GM21526 (cell line): ENCODE data around the gene CAMKMT.
"Not testable (repeated sequence)": the region's sequence is repeated elsewhere in the genome, so short reads cannot be mapped to it uniquely, and the experiment has no call there.

Source experiments
- ATAC-seq: cut with Tn5 transposase; IDR thresholded peaks from one replicate; pipeline ENCODE4 v1.9.1; 2021; ENCODE audit warnings: moderate library complexity; ENCODE audit not compliant: unreplicated experiment, low FRiP score

CAMKMT gene

DNA sequence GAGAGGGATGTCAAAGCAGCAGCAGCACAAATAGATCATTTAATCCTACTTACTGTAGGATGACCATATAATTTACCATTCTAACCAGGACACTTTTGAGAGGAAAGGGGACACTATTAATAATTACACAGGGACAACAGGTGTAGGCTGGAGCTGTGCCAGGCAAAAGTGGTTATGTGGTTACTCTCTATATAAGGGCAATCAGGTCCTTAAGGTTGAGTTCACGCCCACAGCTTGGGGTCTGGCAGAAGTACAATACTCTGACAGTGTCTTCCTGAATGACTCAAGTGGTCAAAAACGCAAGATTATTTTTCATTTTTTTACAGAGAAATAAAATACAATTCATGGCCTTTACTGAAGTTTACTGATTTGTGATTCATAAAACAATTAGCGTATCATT lies 3.2 kb upstream of the CAMKMT start:
- no peak for ATAC-seq

DNA sequence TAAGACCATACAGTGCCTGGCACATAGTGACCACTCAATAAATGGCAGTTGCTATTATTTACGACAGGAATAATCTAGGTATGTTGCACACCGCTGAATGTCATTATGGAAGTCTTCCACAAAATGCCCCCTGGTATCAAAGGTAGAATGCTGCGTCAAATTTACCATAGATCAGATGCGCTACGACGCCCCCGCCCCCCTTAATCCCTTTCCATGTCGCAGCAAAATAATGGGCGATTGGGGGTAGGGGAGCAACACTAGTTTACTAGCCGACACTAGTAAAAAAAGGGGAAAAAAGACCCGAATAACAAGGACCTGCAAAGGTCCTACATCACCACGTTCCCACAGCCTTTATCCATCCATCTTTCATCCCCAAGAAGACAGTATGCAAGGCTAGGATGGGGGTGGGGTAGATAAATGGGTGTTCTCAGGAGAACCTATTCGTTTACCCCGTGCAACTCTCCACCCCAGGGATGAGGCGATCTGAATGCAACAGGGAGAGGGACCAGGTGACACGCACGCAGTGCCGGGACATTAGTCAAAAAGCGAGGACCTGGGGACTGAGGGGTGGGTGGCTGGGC lies 908 bp upstream of the CAMKMT start:
- no peak for ATAC-seq

GRCh38 chr2:44362207-44363015 lies 664 bp downstream of the CAMKMT start:
- peak; percentile 26 for ATAC-seq

- no peak for ATAC-seq
Observed at GRCh38 chr2:44364604-44365003, 2.9 kb downstream of the CAMKMT start.

- no peak for ATAC-seq
Observed at GRCh38 chr2:44367591-44367990, 5.8 kb downstream of the CAMKMT start.

- no peak for ATAC-seq
Observed at GRCh38 chr2:44369392-44369791, 7.6 kb downstream of the CAMKMT start.

- no peak for ATAC-seq
Observed at GRCh38 chr2:44371445-44371844, 9.7 kb downstream of the CAMKMT start.

GRCh38 chr2:44372246-44372645 lies 10.5 kb downstream of the CAMKMT start:
- ATAC-seq, result no peak

- ATAC-seq, result no peak
Observed at GRCh38 chr2:44377486-44377885, 15.7 kb downstream of the CAMKMT start.

- not testable (repeated sequence) for ATAC-seq
Observed at GRCh38 chr2:44385226-44385625, 23.5 kb downstream of the CAMKMT start.

DNA sequence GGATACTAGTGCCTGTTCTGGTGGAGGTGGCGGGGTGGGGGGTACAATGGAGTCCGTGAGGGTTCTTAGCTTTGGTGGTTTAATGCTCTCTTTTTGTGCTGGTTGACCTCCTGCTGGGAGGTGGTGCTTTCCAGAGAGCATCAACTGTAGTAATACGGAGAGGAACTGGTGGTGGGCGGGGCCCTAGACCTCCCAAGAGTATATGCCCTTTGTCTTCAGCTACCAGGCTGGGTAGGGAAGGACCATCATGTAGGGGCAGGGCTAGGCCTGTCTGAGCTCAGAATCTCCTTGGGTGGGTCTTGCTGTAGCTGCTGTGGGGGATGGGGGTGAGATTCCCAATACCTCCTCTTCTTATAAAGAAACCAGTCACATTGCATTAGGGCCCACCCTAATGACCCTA lies 27.1 kb downstream of the CAMKMT start:
- ATAC-seq, result no peak

DNA sequence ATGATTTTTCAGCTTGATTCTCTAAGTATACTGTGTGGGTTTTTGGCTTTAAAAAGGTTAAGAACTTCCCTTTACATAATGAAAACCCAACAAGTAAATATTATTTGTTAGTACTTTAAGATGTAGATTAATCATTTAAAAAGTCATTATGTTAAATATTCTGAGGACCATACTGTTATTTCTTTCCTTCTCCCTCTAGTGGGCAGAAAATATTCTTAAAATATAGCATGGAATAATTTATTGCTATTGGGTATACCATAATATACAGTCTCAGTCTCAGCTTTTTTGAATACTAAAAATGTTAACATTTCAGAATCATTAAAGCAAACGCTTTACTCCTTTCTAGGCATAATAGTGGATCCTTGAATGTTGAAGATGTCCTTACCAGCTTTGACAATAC lies 28.1 kb downstream of the CAMKMT start:
- no peak for ATAC-seq

DNA sequence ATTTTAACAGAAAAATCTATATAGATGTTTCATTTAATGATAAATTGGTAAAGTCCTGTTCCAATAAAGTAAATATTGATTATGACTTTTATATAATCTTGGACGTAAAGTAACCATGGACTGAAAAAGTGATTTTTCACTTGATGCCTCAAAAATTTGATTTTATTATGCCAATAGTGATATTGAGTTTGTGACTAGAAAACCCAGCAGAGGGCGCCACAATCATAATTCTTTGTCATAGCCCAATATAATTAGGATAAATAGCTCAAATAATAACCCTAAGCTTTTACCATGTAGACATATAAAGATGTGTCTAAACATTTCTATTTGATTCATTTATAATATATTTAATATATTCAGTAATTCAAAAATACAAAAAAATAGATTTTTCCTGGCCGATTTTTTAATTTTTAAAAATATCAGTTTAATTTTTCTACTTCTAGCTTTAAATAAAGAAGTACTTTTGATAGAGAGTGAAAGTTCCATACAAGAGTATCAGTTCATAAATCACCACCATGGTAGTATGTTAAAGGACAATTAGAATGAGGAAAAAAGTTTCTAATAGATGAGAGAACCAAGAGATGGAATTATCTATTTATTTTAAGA lies 30.7 kb downstream of the CAMKMT start:
- ATAC-seq, result no peak

- ATAC-seq, result no peak
Observed at GRCh38 chr2:44397447-44398175, 35.9 kb downstream of the CAMKMT start.

GRCh38 chr2:44398243-44398897 lies 36.6 kb downstream of the CAMKMT start:
- ATAC-seq, result no peak

GRCh38 chr2:44420725-44421124 lies 59.0 kb downstream of the CAMKMT start:
- no peak for ATAC-seq

DNA sequence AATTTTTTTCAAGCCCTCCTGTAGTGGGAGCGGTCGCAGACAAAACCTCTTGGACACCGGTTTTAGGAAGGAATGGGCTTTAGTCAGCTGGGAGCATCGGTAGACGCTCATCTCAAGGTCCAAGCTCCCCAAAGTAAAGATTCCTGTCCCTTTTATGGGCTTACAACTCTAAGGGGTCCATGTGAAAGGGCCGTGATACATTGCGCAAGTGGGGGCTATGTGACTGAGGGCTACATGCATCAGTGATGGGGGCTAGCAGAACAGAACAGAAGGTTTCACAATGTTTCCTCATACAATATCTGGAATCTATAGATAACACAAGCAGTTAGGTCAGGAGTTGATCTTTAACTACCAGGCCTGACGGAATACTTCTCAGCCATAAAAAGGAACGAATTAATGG lies 62.5 kb downstream of the CAMKMT start:
- ATAC-seq, result no peak

GRCh38 chr2:44429034-44429433 lies 67.3 kb downstream of the CAMKMT start:
- ATAC-seq, result no peak

DNA sequence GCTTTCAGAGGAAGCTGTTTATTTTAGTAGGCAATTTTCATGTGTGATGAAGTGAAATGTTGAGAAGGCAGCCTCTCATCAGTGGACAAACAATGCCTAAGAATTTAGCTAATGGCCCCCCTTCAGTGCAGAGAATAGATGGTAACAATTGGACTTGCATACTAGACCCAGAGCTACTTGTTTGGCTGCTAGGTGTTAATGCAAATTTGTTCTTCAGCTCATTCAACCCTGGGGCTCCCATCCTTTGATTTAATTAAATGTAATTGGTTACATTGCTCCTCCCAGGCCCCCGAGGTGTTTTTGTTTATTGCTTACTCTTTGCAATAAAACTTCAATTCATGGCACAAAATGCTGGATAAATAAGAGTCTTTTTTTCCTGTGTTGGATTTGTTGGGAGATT lies 68.6 kb downstream of the CAMKMT start:
- no peak for ATAC-seq

DNA sequence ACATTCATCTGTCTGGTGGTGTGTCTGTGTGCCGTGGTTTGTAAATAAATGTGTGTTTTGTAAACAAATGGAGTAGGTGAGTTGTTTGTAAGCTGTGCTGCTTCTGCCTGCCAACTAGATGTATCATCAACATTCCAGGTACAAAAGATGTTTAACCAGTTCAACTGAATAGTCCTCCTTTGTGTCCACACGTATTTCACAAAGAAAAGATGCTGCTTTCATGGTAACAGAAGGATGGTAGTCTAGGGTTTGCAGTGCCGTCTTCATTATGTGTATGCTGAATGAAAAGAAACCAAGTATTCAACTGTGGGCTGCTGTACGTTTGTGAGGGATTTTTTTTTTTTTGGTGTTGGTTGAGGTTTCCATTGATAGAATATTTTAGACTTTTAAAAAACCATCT lies 72.1 kb downstream of the CAMKMT start:
- no peak for ATAC-seq

- ATAC-seq, result no peak
Observed at GRCh38 chr2:44441200-44441599, 79.5 kb downstream of the CAMKMT start.
